HG02938 (cell line): Measurements from ENCODE around the gene GARIN3.
"Not testable (repeated sequence)": the region's sequence is repeated elsewhere in the genome, so short reads cannot be mapped to it uniquely, and the experiment has no call there.

Experiments used
- ATAC-seq: cut with Tn5 transposase; IDR thresholded peaks from one replicate; pipeline ENCODE4 v1.9.1; 2021; ENCODE audit warnings: mild to moderate bottlenecking, moderate library complexity; ENCODE audit not compliant: unreplicated experiment

GARIN3 gene

GRCh38 chr5:157166214-157167213, at the start of gene GARIN3:
TSS of gene GARIN3 (minus strand) at chr5:157166264. CDS start at chr5:157166168, 96 bp downstream.
- ATAC-seq, result no peak

GRCh38 chr5:157215514-157216167, 49.6 kb upstream of the GARIN3 start:
- no peak for ATAC-seq

- ATAC-seq, result no peak
These were observed 48.9 kb upstream of the GARIN3 start for GRCh38 chr5:157214861-157215513.

GRCh38 chr5:157214415-157214814, 48.4 kb upstream of the GARIN3 start:
- no peak for ATAC-seq

- ATAC-seq, result no peak
These were observed 47.6 kb upstream of the GARIN3 start for GRCh38 chr5:157213527-157214243.

GRCh38 chr5:157212307-157212706, 46.2 kb upstream of the GARIN3 start:
- no peak for ATAC-seq

GRCh38 chr5:157210652-157211051, 44.6 kb upstream of the GARIN3 start:
- not testable (repeated sequence) for ATAC-seq

- ATAC-seq, result no peak
These were observed 39.6 kb upstream of the GARIN3 start for GRCh38 chr5:157205708-157206107.

- no peak for ATAC-seq
These were observed 38.7 kb upstream of the GARIN3 start for GRCh38 chr5:157204765-157205164.

GRCh38 chr5:157203417-157203816, 37.4 kb upstream of the GARIN3 start:
- no peak for ATAC-seq

GRCh38 chr5:157201857-157202256, 35.8 kb upstream of the GARIN3 start:
- no peak for ATAC-seq

- ATAC-seq, result no peak
These were observed 32.4 kb upstream of the GARIN3 start for GRCh38 chr5:157198277-157198986.

GRCh38 chr5:157197086-157197485, 31.0 kb upstream of the GARIN3 start:
- no peak for ATAC-seq

GRCh38 chr5:157196045-157196444, 30.0 kb upstream of the GARIN3 start:
- ATAC-seq, result no peak

- no peak for ATAC-seq
These were observed 27.8 kb upstream of the GARIN3 start for GRCh38 chr5:157193699-157194424.

GRCh38 chr5:157189223-157189622, 23.2 kb upstream of the GARIN3 start:
- peak; percentile 65 for ATAC-seq

GRCh38 chr5:157188270-157188669, 22.2 kb upstream of the GARIN3 start:
- no peak for ATAC-seq

GRCh38 chr5:157187046-157187754, 21.1 kb upstream of the GARIN3 start:
- ATAC-seq, result no peak
